H1 (cell line): ENCODE data around the gene ANKRD62.

Experiments
- CTCF ChIP-seq, 3 experiments: IDR thresholded peaks; 1 replicate in 2 of 3; 2 replicates in 1 of 3; pipeline versions ENCODE4 v1.5.1 to v1.6.1; 2011; ENCODE audit warnings: low read length in 3 of 3, mild to moderate bottlenecking in 3 of 3, inconsistent platforms in 2 of 3, low read depth in 1 of 3, moderate library complexity in 1 of 3; ENCODE audit not compliant: insufficient read depth in 1 of 3; ENCODE audit errors: control extremely low read depth in 1 of 3
- PHF8 ChIP-seq: fragments of 200-600 bp; sonication (generic); conservative IDR thresholded peaks from 2 replicates; pipeline ENCODE4 v1.7.1; 2012; ENCODE audit warnings: low read depth, mild to moderate bottlenecking, inconsistent platforms, low read length, moderate library complexity
- POLR2A ChIP-seq, 2 experiments: IDR thresholded peaks; 1 replicate in 1 of 2; 2 replicates in 1 of 2; pipeline ENCODE4 v1.6.1; 2011; ENCODE audit warnings: low read depth in 2 of 2, low read length in 2 of 2, mild to moderate bottlenecking in 2 of 2; ENCODE audit errors: control extremely low read depth in 1 of 2
- TF ChIP-seq, protein P1 (sequence below): IDR thresholded peaks from 2 replicates; pipeline ENCODE4 v1.6.1; 2011; ENCODE audit warnings: low read length, improper control_type of control experiment

DNA sequence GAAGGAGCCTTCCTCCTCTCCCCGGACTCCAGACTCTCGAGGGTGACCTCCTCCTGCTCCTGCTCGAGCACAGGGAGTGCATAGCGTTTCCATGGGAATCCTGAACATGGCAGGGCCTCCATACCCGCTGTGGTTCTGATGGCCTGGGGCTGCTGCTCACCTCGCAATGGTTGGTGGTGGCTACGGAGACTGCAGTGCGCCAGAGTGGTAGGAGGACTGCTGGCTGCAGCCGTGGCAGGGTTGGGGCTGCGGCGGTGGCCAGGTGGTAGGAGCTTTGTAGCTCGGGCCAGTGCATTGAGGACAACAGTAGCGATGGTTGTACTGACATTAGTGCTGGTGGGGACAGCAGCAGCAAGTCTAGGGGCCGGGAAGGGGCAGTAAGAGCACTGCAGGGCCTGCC is 32.0 kb upstream of the ANKRD62 start:
- TF ChIP-seq, protein P1, sequence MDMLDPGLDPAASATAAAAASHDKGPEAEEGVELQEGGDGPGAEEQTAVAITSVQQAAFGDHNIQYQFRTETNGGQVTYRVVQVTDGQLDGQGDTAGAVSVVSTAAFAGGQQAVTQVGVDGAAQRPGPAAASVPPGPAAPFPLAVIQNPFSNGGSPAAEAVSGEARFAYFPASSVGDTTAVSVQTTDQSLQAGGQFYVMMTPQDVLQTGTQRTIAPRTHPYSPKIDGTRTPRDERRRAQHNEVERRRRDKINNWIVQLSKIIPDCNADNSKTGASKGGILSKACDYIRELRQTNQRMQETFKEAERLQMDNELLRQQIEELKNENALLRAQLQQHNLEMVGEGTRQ, result no peak
- TF ChIP-seq POLR2A (IDR thresholded peaks at IDR 0.05; ENCODE audit: control extremely low read depth in 1 of 2, low read depth in 2 of 2, low read length in 2 of 2) (no peak), PHF8 (no peak), CTCF (IDR thresholded peaks at IDR 0.05; ENCODE audit: control extremely low read depth in 1 of 3, insufficient read depth in 1 of 3, low read depth in 1 of 3, low read length in 3 of 3) (no peak)
